Stimulated activated CD8-positive, alpha-beta memory T cell treated with anti-CD3 and anti-CD28 coated beads, Interleukin-7, amount 100 ng/mL, for 48 hours (primary cell): ENCODE data around the gene FBXL15.

ENCODE experiments used
- DNase-seq, 2 donors: peaks; one replicate each; pipeline ENCODE4 v3.0.0-alpha.2; 2020; ENCODE audit warnings: low read depth in 1 of 2; ENCODE audit errors: extremely low read depth in 1 of 2

Gene FBXL15, protein sequence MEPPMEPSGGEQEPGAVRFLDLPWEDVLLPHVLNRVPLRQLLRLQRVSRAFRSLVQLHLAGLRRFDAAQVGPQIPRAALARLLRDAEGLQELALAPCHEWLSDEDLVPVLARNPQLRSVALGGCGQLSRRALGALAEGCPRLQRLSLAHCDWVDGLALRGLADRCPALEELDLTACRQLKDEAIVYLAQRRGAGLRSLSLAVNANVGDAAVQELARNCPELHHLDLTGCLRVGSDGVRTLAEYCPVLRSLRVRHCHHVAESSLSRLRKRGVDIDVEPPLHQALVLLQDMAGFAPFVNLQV

DNA sequence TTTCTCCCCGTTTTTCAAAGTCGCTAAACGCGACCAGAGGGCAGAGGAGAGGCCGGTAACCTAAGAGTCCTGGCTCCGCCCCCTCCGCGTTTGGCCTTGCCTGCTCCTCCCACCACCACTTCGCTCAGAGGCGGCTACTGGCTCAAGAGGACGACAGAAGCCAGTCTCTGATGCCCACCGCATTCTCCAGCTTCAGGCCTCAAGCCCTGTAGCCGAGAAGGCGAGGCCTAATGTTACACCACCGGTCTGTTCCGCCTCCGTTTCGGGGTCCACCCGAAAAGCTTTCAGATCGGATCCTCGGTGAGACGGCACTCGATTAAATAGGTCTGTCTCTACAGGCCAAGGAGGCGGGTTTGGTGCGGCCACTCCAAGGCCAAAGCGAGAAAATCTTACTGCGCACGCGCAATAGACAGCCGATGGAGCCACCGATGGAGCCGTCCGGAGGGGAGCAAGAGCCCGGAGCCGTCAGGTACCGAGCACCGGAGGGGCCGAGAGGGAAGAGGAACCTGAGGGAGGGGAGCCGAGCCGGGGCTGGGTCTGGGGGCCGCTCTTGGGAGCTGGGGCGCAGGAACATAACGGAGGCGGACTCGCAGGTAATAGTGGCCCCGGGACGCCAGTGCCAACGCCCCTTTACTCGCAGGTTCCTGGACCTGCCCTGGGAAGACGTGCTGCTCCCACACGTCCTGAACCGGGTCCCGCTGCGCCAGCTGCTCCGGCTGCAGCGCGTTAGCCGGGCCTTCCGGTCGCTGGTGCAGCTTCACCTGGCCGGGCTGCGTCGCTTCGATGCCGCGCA is at the start of gene FBXL15:
TSS of gene FBXL15 (plus strand) at position 123 of the 793 bp plus-strand sequence. CDS start at position 417, 294 bp downstream.
- peak; percentile 91 to 94 for DNase-seq

DNA sequence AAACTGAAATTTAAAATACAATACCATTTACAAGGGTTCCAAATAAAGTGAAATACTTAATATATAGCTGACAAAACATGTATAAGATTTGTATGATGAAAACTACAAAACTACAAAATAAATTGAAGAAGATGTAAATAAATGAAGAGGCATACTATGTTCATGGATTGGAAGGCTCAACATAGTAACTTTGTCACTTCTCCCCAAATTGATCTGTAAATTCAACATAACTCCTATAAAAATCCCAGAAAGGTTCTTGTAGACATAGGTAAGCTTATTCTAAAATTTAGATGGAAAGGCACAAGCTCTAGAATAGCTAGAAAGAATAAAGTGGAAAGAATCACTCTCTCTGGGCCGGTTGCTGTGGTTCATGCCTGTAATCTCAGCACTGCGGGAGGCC is 49.3 kb upstream of the FBXL15 start:
- no peak for DNase-seq

DNA sequence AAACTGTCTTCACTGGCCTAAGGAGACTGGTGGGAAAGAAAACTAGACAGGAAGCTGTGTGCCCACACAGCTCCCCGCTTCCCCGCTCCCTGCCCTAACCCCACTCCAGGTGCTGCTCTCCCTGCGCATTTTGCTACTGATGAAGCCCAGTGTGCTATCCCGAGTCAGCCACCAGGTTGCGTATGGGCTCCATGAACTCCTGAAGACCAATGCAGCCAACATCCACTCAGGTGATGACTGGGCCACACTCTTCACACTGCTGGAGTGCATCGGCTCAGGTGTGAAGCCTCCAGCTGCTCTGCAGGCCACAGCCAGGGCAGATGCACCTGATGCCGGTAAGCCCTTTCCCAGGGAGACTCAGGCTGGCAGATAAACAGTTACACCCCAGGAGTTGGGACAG is 45.4 kb upstream of the FBXL15 start:
- no peak for DNase-seq

DNA sequence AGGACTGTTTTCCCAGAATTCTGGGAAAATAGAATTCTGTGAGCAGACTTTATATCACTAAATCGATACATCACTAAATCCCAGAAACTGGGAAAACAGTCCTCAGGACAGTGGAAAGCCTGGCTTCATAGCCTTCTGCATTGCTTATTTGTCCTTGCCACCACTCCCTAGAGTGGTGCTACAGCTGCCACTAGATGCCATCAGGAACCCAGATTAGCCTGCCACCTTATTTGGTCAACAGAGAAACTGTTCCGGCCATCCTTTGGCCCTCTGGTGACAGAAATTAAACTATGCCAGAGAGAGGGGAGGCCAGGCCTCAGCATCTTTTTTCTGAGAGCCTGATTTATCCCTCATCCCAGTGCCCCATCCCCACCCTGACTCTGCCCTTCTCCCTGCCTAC is 44.8 kb upstream of the FBXL15 start:
- no peak for DNase-seq

DNA sequence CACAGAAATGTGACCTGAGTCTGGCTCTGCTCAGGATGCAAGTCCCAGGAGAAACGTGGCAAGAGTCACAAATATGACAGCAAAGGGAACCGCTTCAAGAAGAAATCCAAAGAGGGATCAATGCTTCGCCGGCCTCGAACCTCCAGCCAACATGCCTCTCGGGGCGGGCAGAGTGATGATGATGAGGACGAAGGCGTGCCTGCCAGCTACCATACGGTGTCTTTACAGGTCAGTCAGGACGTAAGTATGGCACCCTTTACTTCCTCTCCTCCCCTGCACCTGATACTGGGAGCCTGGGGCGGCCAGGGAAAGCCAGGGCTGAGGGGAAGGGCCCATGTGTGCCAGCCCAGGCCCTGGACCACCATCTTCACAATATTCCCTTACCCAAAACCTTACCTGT is 43.7 kb upstream of the FBXL15 start:
- no peak for DNase-seq

GRCh38 chr10:102379383-102379782 is 41.3 kb upstream of the FBXL15 start:
- no peak for DNase-seq

DNA sequence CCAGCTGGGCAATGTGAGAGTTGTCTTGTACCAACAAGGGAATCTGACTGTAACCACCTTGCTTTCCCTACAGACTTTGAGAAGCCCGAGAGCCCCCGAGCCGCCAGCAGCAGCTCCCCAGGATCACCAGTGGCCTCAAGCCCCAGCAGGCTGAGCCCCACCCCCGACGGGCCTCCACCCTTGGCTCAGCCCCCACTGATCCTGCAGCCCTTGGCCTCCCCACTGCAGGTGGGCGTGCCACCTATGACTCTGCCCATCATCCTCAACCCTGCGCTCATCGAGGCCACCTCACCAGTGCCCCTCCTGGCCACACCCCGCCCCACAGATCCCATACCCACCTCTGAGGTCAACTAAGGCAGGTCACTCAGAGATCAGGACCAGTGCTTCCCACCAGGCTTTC is 38.7 kb upstream of the FBXL15 start:
- DNase-seq: no peak

DNA sequence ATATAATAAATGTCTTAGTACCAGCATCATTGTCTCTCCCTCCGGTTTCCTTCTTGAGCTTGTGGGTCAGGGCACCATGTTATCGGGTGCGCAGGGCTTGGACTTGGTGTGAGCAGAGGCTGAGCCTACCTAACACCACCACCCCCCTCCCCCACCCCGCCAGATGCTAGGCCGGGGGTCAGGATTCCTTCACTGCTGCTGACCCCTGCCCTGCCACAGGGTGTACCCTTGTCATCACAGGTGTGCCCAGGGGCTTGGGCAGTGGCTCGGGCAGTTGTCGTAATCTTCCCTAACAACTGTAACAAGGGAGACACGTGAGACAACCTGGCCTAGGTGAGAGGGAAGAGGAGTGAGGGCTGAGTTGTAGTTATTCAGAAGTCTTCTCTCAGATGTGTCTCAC is 37.8 kb upstream of the FBXL15 start:
- no peak for DNase-seq

- no peak for DNase-seq
Observed at GRCh38 chr10:102384053-102384452, 36.6 kb upstream of the FBXL15 start.

- no peak for DNase-seq
Observed at GRCh38 chr10:102384606-102385429, 35.8 kb upstream of the FBXL15 start.

DNA sequence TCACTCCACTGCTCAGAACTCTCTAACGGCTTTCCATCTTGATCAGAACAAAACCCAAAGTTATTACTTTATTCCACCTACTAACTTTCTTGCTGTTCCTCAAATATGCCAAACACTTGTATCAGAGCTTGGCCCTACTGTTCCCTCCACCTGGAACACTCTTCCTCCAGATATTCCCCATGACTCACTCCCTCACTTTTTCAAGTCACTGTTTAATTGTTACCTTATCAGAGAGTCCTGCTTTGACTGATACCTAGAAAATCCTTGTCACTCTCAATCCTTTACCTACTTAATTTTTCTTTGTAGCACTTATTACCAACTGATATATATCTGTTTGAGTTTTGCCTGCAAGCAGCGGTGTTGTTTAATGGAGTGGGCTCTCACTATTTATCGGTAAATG is 30.7 kb upstream of the FBXL15 start:
- no peak for DNase-seq

- DNase-seq: no peak
Observed at GRCh38 chr10:102392306-102392705, 28.3 kb upstream of the FBXL15 start.

DNA sequence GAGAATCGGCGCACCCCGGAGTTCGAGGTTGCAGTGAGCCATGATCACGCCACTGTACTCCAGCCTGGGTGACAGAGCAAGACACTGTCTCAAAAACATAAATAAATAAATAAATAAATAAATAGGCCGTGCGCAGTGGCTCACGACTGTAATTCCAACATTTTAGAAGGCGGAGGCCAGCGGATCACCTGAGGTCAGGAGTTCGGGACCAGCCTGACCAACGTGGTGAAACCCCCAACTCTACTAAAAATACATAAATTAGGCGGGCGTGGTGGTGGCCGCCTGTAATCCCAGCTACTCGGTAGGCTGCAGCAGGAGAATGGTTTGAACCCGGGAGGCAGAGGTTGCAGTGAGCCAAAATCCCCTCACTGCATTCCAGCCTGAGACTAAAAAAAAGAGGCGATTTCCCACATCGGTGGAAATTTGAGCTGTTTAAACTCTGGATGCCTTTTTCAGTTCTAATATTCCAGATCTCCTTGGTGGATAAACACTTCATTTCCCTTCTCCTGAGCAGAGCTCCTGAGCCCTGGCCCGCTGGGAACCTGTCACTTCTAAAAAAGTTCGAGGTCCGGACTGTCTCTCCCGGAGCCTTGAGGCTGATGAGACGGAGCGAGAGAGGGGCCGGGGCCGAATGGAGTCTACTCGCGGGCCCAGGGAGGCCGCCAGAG is 27.1 kb upstream of the FBXL15 start:
- DNase-seq: no peak

- DNase-seq: peak; percentile 97 to 98
Observed at GRCh38 chr10:102394079-102394800, 26.4 kb upstream of the FBXL15 start.

DNA sequence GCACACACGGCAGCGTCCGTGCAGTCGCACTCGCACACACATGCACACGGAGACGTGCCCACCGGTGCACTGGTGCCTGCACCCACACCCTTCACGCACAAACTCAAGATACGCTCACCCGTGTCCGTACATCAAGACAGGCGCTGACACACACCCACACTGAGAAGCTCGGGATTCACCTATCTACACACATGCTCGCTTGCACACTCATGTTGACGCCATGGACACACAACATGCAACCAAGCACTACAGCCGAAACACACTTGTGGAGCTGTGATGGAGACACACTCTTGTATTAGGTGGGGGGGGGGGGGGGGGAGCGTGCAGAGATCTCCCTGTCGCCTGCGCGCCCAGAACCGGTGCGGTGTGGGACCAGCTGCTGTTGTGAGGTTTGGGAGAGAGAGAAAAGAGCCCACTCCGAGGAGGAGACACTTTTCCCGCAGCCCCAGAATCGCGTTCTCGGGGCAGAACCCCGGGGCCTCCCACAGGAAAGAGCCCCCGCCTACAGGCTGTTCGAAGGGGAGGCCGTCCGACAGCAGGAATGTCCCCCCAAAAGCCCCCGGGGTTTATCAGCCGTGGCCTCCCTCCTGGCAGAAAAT is 25.7 kb upstream of the FBXL15 start:
- DNase-seq: peak in 1 of 2 donors; percentile 46

DNA sequence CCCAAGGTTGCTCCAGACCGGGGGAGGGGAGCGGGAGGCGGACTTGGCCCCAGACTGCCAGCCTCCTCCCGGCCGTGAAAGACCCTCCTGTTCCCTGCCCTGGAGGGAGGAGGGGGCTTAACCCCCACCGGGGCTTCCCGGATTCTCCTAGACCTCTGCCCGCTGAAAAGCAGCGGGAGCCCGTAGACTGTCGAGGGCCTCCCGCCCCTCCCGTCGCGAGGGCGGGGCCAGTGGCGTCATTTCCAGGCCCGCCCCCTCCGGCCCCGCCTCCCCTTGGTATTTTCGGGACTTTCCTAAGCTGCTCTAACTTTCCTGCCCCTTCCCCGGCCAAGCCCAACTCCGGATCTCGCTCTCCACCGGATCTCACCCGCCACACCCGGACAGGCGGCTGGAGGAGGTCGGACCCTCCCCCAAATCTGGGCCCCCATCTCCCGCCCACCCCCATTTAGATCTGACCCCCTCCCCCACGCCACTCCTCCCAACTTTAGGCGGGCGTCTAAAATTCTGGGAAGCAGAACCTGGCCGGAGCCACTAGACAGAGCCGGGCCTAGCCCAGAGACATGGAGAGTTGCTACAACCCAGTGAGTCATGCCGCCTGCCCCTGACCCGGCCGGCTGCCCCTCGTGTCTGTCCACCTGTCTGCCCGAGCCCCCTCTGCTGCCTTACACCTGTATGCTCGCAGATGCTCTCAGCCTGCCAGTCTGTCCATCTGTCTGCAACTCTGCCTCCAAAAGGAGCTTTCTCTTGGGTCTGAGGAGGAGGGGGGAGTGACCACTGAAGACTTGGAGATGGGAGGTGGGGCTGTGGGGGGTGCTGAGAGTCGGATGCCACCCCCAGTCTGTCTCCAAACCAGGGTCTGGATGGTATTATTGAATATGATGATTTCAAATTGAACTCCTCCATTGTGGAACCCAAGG is 25.0 kb upstream of the FBXL15 start, which contains the start of gene NFKB2:
TSS of gene NFKB2 (plus strand) at position 306 of the 917 bp plus-strand sequence. CDS start at position 561, 255 bp downstream.
- peak; percentile 78 to 80 for DNase-seq

DNA sequence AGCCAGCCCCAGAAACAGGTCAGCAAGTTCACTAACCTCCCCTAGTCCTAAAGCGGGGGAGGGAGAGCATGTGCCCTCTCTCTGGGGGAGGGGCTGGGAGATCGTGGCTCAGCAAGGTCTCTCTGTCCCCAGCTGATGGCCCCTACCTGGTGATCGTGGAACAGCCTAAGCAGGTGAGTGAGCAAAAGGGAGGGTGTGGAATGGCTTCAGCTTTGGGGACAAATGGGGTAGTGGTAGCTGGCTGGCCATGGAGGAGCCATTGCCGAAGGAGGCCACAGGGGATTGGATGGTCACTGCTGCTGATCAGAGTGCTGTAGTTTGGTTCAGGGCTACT is 24.4 kb upstream of the FBXL15 start:
- DNase-seq: no peak

DNA sequence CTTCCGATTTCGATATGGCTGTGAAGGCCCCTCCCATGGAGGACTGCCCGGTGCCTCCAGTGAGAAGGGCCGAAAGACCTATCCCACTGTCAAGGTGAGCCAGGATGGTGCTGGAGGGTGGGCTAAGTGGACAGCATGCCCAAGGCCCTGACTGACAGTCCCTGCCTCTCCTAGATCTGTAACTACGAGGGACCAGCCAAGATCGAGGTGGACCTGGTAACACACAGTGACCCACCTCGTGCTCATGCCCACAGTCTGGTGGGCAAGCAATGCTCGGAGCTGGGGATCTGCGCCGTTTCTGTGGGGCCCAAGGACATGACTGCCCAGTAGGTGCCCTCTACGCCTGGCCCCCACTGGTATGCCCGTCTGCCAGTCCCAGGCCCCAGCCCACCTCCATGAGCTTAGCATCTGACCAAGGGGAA is 23.9 kb upstream of the FBXL15 start:
- DNase-seq: no peak
